ENCODE measurements around the gene AUTS2.
A peak's percentile ranks its signal among the peaks of the same experiment; 100 is the strongest.
"Not testable (repeated sequence)": the region's sequence is repeated elsewhere in the genome, so short reads cannot be mapped to it uniquely, and the experiment has no call there.

The AUTS2 gene

DNA sequence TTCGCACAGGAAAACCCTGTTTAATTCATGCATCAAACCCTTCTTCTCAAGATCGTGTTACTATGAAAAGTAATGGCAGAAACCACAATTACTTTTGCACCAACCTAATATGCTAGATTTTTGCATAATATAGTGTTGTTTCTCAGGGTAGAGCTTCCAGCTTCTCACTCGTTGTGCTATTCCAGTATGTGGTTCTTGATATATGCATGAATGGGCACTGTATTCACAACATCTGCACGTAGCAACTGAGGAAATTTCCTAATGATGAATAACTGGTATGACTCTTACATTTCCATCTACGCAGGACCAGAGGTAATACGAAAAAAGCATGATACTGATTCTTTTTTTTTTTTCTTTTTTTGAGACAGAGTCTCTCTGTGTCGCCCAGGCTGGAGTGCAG is 1207.1 kb downstream of the AUTS2 start:
- DNase-seq (ENCODE audit: low spot score), result no peak

DNA sequence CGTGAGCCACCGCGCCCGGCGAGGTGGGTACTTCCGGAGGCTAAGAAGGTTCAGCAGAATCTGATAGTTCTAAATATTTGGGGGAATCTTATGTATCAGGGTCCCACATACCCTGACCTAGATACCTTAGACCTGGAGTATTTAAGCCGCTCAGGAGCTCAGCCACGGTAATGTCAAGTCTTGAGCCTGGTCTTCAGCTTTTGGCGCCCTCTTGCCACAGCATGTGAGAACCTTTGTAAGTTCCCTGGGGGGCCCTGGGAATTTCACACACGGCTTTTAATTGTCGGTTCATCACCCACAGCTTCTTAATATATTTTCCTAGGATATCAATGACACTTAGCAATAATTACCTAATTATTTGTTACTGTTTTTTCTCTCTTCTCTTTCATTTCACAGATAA is 1209.4 kb downstream of the AUTS2 start:
- DNase-seq (ENCODE audit: low spot score), result no peak
- TF ChIP-seq, protein P1, sequence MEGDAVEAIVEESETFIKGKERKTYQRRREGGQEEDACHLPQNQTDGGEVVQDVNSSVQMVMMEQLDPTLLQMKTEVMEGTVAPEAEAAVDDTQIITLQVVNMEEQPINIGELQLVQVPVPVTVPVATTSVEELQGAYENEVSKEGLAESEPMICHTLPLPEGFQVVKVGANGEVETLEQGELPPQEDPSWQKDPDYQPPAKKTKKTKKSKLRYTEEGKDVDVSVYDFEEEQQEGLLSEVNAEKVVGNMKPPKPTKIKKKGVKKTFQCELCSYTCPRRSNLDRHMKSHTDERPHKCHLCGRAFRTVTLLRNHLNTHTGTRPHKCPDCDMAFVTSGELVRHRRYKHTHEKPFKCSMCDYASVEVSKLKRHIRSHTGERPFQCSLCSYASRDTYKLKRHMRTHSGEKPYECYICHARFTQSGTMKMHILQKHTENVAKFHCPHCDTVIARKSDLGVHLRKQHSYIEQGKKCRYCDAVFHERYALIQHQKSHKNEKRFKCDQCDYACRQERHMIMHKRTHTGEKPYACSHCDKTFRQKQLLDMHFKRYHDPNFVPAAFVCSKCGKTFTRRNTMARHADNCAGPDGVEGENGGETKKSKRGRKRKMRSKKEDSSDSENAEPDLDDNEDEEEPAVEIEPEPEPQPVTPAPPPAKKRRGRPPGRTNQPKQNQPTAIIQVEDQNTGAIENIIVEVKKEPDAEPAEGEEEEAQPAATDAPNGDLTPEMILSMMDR (IDR thresholded peaks at IDR 0.05; ENCODE audit: extremely low read depth, missing control alignments), result no peak

More for the DNA sequence above, 1207.1 kb downstream of the AUTS2 start:
- TF ChIP-seq, protein P1 (IDR thresholded peaks at IDR 0.05; ENCODE audit: extremely low read depth, missing control alignments), result no peak

DNA sequence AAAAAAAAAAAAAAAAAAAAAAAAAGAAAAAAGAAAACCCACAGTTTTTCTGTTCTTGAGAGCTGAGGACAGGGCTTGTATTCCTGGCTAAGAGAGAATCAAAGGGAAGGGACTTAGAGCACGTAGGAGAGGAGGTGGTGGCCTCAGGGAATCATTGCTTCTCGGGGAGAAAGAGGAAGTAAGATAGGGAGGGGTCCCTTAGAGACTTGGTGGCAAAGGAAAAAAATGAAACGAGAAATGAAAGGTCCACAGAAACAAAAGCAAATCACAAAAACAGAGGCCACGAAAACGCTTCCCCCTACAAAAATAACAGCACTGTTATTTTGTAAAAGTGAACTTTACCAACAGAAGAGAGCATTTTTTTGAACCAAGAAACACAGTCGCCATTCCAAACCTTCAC is 1210.6 kb downstream of the AUTS2 start:
- no peak for DNase-seq (ENCODE audit: low spot score)
- TF ChIP-seq, protein P1 (IDR thresholded peaks at IDR 0.05; ENCODE audit: extremely low read depth, missing control alignments), result no peak

DNA sequence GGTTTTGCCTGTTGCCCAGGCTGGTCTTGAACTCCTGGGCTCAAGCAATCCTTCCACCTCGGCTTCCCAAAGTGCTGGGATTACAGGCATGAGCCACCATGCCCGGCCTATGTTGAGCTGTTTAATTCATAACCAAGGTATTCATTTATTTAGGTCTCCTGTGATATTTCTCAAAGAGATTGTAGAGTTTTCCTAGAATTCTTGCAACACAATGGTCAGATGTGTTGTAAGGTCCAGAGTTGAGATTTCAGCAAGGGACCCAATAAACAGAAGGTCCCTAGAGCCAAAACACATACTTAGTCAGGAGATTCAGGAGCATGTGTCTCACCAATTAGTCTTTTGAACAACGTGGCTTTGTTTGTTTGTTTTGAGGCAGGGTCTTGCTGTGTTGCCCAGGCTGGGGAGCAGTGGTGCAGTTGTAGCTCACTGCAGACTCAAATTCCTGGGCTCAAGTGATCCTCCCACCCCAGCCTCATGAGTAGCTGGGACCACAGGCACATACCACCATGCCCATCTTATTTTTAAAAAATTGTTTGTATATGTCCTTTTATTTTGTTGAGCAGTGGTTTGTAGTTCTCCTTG is 1212.4 kb downstream of the AUTS2 start:
- DNase-seq (ENCODE audit: low spot score), result no peak
- TF ChIP-seq, protein P1 (IDR thresholded peaks at IDR 0.05; ENCODE audit: extremely low read depth, missing control alignments), result no peak

DNA sequence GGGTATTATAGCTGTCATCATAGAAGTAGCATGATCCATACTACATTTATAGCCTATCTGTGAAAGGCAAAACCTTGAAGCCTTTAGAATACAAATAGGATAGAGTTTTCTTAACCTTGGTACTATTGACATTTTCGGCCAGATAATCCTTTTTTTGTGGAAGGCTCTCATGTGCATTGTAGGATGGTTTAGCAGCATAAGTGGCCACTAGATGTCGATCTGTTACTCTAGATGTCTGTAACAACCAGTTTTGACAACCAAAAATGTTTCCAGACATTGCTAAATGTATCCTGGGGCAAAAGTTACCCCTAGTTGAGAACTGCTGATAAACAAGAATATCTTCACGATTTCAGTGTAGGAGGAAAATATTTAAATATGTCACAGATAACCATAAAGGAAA is 1214.2 kb downstream of the AUTS2 start:
- no peak for DNase-seq (ENCODE audit: low spot score)
- TF ChIP-seq, protein P1 (IDR thresholded peaks at IDR 0.05; ENCODE audit: extremely low read depth, missing control alignments), result no peak

DNA sequence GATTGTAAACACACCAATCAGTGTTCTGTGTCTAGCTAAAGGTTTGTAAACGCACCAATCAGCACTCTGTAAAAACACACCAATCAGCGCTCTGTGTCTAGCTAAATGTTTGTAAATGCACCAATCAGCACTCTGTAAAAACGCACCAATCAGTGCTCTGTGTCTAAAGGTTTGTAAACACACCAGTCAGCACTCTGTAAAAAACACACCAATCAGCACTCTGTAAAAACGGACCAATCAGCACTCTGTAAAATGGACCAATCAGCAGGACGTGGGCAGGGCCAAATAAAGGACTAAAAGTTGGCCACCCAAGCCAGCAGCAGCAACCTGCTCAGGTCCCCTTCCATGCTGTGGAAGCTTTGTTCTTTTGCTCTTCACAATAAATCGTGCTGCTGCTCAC is 1224.2 kb downstream of the AUTS2 start:
- DNase-seq (ENCODE audit: low spot score), result not testable (repeated sequence)

DNA sequence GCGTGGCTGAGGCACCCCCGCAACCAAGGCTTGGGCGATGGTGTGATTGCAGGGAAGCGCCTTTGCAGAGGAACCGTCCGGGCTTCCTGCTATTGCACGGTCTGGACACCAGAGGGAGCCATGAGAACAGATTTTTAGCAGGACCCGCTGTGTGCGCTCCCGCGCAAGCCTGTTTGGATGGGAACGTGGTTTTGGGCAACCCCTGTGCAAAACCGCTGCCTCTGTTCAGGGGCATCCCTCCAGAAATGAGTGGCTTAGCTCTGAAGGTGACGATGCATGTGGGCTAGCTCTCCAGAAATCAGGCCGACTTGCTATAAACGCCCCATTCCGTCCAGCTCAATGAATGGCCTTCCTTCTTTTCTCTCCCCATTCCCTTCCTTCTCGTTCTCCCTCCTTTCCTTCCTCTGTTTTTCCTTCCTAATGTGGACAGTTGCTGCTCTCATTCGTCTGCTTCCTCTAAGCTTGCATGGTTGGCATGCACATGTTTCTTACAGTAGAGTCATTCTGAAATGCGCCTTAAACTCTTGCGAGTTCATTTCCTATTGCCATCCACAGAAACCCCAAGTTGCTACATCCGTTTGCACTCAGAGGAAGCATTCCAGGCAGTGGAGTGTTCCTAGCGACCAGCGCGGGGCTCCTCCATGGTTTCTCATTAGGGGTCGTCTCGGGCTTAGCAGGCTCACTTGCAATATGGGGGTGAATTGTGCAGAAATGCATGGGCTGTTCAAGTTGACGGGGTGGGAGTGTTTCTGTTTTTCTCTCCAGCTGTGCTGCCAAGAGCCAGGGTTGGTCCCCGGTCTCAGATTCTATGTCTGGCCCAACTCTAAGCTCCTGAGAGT is 1231.2 kb downstream of the AUTS2 start:
- DNase-seq (ENCODE audit: low spot score), result peak; percentile 75
- TF ChIP-seq, protein P1 (IDR thresholded peaks at IDR 0.05; ENCODE audit: extremely low read depth, missing control alignments), result peak; percentile 77

DNA sequence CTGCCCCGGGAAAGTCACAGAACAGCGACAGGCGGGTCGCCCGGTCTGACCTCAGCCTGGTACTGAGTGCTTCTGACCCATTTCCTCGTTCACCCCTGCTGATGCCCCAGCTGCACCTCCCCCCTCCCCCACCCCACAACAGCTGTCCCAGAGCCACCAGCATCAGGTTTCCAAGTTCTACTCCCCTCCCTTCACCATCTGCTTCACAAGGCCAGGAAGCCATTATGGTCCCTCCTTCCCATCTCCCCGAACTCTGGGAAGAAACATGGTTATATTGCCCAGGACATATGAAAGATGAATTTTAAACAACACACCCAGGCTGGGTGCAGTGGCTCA is 1231.8 kb downstream of the AUTS2 start:
- no peak for DNase-seq (ENCODE audit: low spot score)
- TF ChIP-seq, protein P1 (IDR thresholded peaks at IDR 0.05; ENCODE audit: extremely low read depth, missing control alignments), result no peak
